Activated T-cell treated with anti-CD3 and anti-CD28 coated beads, Interleukin-2, amount 50 U/mL, for 4 hours (primary cell): ENCODE data around the gene LHFPL3. TPM values are rescaled to one million over a fixed set of nuclear protein-coding genes. Genes with fewer than 3 reads are reported as not detected.
"Not testable (repeated sequence)": the region's sequence is repeated elsewhere in the genome, so short reads cannot be mapped to it uniquely, and the experiment has no call there.

ENCODE experiments used
- ATAC-seq, 2 donors: fragments of 200-7000 bp; cut with Tn5 transposase; one replicate each; pipeline ENCODE4 v1.10.0; 2021
- DNase-seq: peaks from one replicate; pipeline ENCODE4 v3.0.0-alpha.2; 2020
- H3K27me3 Mint-ChIP-seq: one replicate; pipeline ENCODE4 v1.8.0; 2021; ENCODE audit warnings: low read depth, mixed read lengths
- H3K36me3 Mint-ChIP-seq: one replicate; pipeline ENCODE4 v1.8.0; 2022; ENCODE audit warnings: mixed read lengths; ENCODE audit not compliant: insufficient read depth
- H3K4me1 Mint-ChIP-seq: one replicate; pipeline ENCODE4 v1.8.0; 2021; ENCODE audit warnings: low read depth, mixed read lengths
- H3K4me3 Mint-ChIP-seq: one replicate; pipeline ENCODE4 v1.8.0; 2021; ENCODE audit warnings: mild to moderate bottlenecking, moderate library complexity, mixed read lengths
- H3K9me3 Mint-ChIP-seq: one replicate; pipeline ENCODE4 v1.8.0; 2021; ENCODE audit warnings: mixed read lengths
- total RNA-seq, 3 donors: library from RNA; stranded (reverse); gene quantifications; one replicate each; pipeline ENCODE4 v1.2.1, GENCODE V29; 2021

The LHFPL3 gene
- total RNA-seq, 3 donors from 2014 or later: not detected

- H3K4me1 Mint-ChIP-seq: peaks cover 3% of the 10 kb centered on the region
- no peak overlapping the region for H3K4me3 Mint-ChIP-seq
- ATAC-seq (no peak), DNase-seq (no peak)
- H3K9me3 Mint-ChIP-seq: no peaks in the 10 kb centered on the region
- H3K36me3 Mint-ChIP-seq: no peaks in the 10 kb centered on the region
- no peaks in the 10 kb centered on the region for H3K27me3 Mint-ChIP-seq
Observed at GRCh38 chr7:104933022-104933421, 604.6 kb downstream of the LHFPL3 start.

- Mint-ChIP-seq H3K4me1 (peaks cover 3% of the 10 kb centered on the region), H3K36me3 (no peaks in the 10 kb centered on the region), H3K4me3 (no peak overlapping the region), H3K27me3 (no peaks in the 10 kb centered on the region), H3K9me3 (no peaks in the 10 kb centered on the region)
- no peak for ATAC-seq
- no peak for DNase-seq
Observed at GRCh38 chr7:104933521-104933988, 605.2 kb downstream of the LHFPL3 start.

GRCh38 chr7:104934665-104935064 lies 606.3 kb downstream of the LHFPL3 start:
- Mint-ChIP-seq H3K4me3 (no peak overlapping the region), H3K27me3 (no peaks in the 10 kb centered on the region), H3K36me3 (no peaks in the 10 kb centered on the region), H3K9me3 (no peaks in the 10 kb centered on the region), H3K4me1 (peaks cover 7% of the 10 kb centered on the region)
- ATAC-seq: no peak
- DNase-seq: no peak

- H3K4me3 Mint-ChIP-seq: no peak overlapping the region
- peaks cover 7% of the 10 kb centered on the region for H3K4me1 Mint-ChIP-seq
- H3K36me3 Mint-ChIP-seq: no peaks in the 10 kb centered on the region
- H3K27me3 Mint-ChIP-seq: no peaks in the 10 kb centered on the region
- ATAC-seq (no peak), DNase-seq (no peak)
- no peaks in the 10 kb centered on the region for H3K9me3 Mint-ChIP-seq
Observed at GRCh38 chr7:104935276-104935675, 606.9 kb downstream of the LHFPL3 start.

GRCh38 chr7:104936546-104936945 lies 608.1 kb downstream of the LHFPL3 start:
- Mint-ChIP-seq H3K27me3 (no peaks in the 10 kb centered on the region), H3K4me3 (no peak overlapping the region), H3K9me3 (no peaks in the 10 kb centered on the region), H3K4me1 (peaks cover 17% of the 10 kb centered on the region), H3K36me3 (no peaks in the 10 kb centered on the region)
- ATAC-seq (no peak), DNase-seq (no peak)

- peaks cover 24% of the 10 kb centered on the region for H3K4me1 Mint-ChIP-seq
- H3K4me3 Mint-ChIP-seq, H3K27me3 Mint-ChIP-seq, ATAC-seq, H3K9me3 Mint-ChIP-seq, DNase-seq, H3K36me3 Mint-ChIP-seq: not testable (repeated sequence)
Observed at GRCh38 chr7:104937489-104937888, 609.1 kb downstream of the LHFPL3 start.

- no peaks in the 10 kb centered on the region for H3K9me3 Mint-ChIP-seq
- H3K4me1 Mint-ChIP-seq: peaks cover 31% of the 10 kb centered on the region
- no peak overlapping the region for H3K4me3 Mint-ChIP-seq
- H3K36me3 Mint-ChIP-seq: no peaks in the 10 kb centered on the region
- no peaks in the 10 kb centered on the region for H3K27me3 Mint-ChIP-seq
- DNase-seq: no peak
- no peak for ATAC-seq
Observed at GRCh38 chr7:104938741-104939390, 610.5 kb downstream of the LHFPL3 start.

- Mint-ChIP-seq H3K36me3 (no peaks in the 10 kb centered on the region), H3K4me3 (peak overlapping the region; percentile 88), H3K27me3 (no peaks in the 10 kb centered on the region), H3K4me1 (peaks cover 42% of the 10 kb centered on the region), H3K9me3 (no peaks in the 10 kb centered on the region)
- no peak for ATAC-seq
- no peak for DNase-seq
Observed at GRCh38 chr7:104940023-104940710, 611.8 kb downstream of the LHFPL3 start.

- Mint-ChIP-seq H3K4me1 (peaks cover 56% of the 10 kb centered on the region), H3K9me3 (no peaks in the 10 kb centered on the region), H3K27me3 (no peaks in the 10 kb centered on the region), H3K4me3 (peak overlapping the region; percentile 80), H3K36me3 (no peaks in the 10 kb centered on the region)
- ATAC-seq (peak; percentile 38 to 46), DNase-seq (peak; percentile 36)
Observed at GRCh38 chr7:104943502-104944343, 615.3 kb downstream of the LHFPL3 start.

- Mint-ChIP-seq H3K4me1 (peaks cover 52% of the 10 kb centered on the region), H3K27me3 (no peaks in the 10 kb centered on the region), H3K36me3 (no peaks in the 10 kb centered on the region), H3K9me3 (no peaks in the 10 kb centered on the region), H3K4me3 (peak overlapping the region; percentile 80)
- ATAC-seq: no peak
- DNase-seq: no peak
Observed at GRCh38 chr7:104945599-104945956, 617.2 kb downstream of the LHFPL3 start.

- Mint-ChIP-seq H3K4me3 (no peak overlapping the region), H3K4me1 (peaks cover 48% of the 10 kb centered on the region), H3K36me3 (no peaks in the 10 kb centered on the region), H3K9me3 (no peaks in the 10 kb centered on the region), H3K27me3 (no peaks in the 10 kb centered on the region)
- ATAC-seq (no peak), DNase-seq (no peak)
Observed at GRCh38 chr7:104946338-104946737, 617.9 kb downstream of the LHFPL3 start.

GRCh38 chr7:104950006-104950405 lies 621.6 kb downstream of the LHFPL3 start:
- H3K4me1 Mint-ChIP-seq: peaks cover 27% of the 10 kb centered on the region
- ATAC-seq: no peak
- no peaks in the 10 kb centered on the region for H3K27me3 Mint-ChIP-seq
- H3K9me3 Mint-ChIP-seq: no peaks in the 10 kb centered on the region
- no peak overlapping the region for H3K4me3 Mint-ChIP-seq
- H3K36me3 Mint-ChIP-seq: no peaks in the 10 kb centered on the region
- DNase-seq: no peak

- Mint-ChIP-seq H3K4me3 (no peak overlapping the region), H3K4me1 (peaks cover 22% of the 10 kb centered on the region), H3K27me3 (no peaks in the 10 kb centered on the region), H3K9me3 (no peaks in the 10 kb centered on the region), H3K36me3 (no peaks in the 10 kb centered on the region)
- DNase-seq: no peak
- ATAC-seq: no peak
Observed at GRCh38 chr7:104950754-104951153, 622.4 kb downstream of the LHFPL3 start.

GRCh38 chr7:104951546-104951945 lies 623.1 kb downstream of the LHFPL3 start:
- peaks cover 17% of the 10 kb centered on the region for H3K4me1 Mint-ChIP-seq
- ATAC-seq (no peak), DNase-seq (no peak)
- H3K27me3 Mint-ChIP-seq: no peaks in the 10 kb centered on the region
- no peaks in the 10 kb centered on the region for H3K9me3 Mint-ChIP-seq
- H3K4me3 Mint-ChIP-seq: no peak overlapping the region
- H3K36me3 Mint-ChIP-seq: no peaks in the 10 kb centered on the region
